GM18861 (cell line): ENCODE data around the gene TCF15.

Source experiments
- ATAC-seq: cut with Tn5 transposase; IDR thresholded peaks from one replicate; pipeline ENCODE4 v1.9.1; 2021; ENCODE audit not compliant: unreplicated experiment

The TCF15 gene

DNA sequence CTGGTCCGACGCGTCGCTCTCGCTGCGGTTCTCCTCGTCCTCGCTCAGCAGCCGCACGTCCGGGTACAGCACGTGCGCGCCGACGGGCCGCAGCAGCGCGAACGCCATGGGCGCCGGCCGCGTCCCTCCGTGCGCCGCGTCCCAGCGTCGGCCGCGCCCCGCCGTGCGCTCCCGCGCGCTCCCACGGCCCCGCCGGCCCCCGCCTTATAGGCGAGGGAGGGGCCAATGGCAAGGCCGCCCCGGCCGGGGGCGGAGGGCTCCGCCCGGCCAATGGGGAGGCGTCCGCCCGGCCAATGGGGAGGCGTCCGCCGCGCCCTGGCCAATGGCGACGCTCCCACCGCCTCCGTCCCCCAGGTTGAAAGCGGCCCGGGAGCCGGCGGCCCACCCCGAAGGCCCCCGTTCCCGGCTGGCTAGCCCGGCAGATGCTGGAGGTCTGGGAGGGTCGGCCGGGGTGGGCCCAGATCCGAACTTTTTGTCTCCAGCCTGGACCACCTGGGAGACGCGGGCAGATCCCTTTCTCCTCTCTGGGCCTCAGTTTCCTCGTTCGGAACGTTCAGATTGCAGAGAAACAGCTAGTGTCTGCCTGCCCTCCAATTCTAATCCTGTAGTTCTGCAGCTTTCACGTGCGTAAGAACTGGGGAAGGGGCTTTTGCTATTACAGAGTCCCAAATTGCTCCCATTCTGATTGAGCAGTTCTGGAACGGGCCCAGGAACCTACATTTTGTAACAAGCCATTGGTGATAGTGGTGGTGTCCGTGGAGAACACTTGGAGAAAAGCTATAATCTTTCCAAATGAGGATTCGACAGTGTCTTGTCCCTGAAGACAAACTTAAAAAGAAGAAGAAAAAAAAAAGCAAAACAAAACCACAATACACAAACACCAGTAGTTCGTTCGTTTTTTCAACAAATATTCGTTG lies at the start of gene TCF15:
TSS of gene TCF15 (minus strand) at position 180 of the 917 bp plus-strand sequence. CDS start at position 108, 72 bp downstream.
- no peak for ATAC-seq

DNA sequence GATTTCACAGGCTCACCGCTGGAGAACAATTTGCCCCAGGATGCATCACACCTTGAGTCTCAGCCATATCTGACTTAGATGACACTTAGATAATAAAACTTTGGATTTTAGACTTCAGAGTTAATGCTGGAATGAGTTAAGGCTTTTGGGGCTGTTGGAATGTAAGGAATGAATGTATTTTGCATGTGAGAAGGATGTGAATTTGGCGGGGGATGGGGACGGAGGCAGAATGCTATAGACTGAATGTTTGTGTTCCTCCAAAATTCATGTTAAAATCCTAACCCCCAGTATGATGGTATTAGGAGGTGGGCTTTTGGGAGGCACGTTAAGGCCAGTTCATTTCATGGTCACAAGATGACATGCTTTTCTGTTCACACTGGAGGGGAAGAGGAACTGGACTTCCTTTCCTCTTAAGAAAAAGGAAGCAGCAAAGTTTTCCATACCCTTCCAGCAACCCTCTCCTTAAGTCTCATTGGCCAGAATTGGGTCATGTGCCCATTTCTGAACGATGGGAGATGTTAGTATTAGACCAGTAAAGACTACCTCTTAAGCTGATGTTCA lies 48.7 kb upstream of the TCF15 start:
- no peak for ATAC-seq

GRCh38 chr20:658202-658601 lies 48.1 kb upstream of the TCF15 start:
- no peak for ATAC-seq

GRCh38 chr20:655726-656624 lies 45.9 kb upstream of the TCF15 start:
- ATAC-seq = no peak

DNA sequence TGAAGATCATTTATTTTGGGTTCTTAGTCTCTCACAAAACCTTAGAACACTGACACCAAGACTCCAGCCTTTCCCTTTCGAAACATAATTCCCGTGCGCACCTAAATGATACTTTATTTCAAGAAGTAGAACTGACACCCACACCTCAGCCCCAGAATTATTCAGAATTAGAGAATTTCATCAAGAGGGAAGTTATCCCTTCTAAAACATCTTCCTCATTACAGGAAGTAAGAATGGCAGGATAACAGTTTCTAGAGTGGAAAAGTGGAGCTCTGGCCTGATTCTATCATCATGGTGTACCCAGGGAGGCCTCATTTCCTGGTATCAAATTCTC lies 44.3 kb upstream of the TCF15 start:
- ATAC-seq = no peak

DNA sequence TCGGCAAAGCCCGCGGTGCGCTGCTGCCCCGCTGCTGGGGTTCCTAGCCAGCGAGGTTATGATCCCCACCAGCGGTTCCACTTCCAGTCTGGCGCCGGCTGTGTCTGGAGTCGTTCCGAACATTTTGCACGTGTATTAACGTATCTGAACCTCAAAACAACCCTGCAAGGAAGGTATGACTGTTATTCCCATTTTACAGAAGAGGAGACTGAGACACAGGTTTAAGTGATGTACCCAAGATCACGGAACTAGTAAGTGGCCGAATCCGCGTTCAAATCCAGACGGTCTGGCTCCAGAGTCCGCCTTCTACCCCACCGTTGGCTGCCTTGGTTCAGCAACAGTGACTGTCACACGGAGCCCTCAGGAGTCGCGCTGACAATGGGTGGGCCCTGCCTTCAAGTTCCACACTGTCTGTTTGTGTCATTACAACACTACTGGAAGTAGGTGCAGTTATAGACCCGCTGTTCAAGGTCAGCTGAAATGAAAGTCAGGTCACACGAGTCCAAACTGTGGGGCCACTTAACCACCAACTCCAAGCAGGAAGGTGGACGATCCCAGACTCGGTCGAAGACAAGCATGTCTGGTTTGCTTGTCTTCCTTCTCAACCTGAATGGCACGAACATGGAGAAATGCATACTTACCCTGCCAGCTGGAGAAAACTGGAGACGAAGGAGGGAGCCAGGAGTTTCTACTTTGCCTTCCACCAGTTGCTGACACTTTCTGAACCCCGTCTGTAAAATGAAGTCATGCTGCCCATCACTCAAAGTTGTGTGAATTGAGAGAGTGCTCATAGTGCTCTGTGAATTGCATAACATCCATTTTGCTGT lies 43.7 kb upstream of the TCF15 start:
- ATAC-seq = no peak

DNA sequence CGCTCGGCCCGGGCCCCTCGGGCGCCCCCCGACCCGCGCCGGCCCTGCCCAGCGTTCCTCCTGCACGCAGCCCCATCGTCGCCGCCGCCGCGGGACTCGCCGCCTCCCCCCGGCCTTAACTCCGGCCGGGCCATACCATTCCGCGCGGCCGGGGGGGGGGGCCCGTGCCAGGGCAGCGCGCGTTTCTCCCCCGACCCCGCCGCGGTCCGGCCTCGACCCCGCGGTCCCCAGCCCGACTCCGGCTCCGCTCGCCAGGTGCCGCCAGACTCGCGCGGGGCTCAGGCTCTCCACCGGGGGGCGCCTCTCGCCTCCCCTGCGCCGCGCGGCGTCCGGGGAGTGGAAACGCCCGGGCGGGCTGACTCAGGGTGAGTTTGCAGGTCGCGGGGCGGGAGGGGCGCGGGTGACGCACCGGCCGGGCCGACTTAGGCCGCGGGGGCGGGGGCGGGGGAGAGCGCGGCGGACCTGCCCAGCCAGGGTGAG lies 43.0 kb upstream of the TCF15 start, which contains the start of gene SRXN1:
TSS of gene SRXN1 (minus strand) at position 91 of the 480 bp plus-strand sequence. CDS start at position 76, 15 bp downstream.
- ATAC-seq = peak; percentile 78

- ATAC-seq = no peak
These were observed 42.6 kb upstream of the TCF15 start for GRCh38 chr20:652615-653109.

- no peak for ATAC-seq
These were observed 41.9 kb upstream of the TCF15 start for GRCh38 chr20:651713-652614.

GRCh38 chr20:650954-651353 lies 40.8 kb upstream of the TCF15 start:
- ATAC-seq = no peak

GRCh38 chr20:650281-650680 lies 40.2 kb upstream of the TCF15 start:
- no peak for ATAC-seq

DNA sequence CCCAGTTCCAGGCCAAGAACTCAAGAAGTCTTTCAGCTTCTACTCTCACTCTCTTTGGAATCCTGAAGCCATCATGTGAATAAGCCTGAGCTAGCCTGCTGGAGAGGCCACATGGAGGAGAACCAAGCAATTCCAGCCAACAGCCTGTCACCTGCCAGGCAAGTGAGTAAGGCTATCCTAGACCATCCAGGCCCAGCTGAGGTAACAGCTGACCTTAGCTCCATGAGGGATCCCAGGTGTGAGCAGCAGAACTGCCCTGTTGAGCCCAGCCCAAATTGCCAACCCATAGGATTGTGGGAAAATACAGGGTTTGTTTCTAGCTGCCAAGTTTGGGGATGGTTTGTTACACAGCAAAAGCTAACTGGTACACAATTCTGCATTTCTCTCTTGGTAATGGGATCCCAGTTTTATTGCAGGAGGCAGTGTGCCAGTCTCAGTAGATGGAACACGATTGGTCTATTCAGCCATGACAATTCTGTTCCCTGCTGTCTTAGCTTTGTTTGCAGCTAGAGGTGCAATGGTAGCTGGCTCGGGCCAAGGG lies 37.4 kb upstream of the TCF15 start:
- ATAC-seq = no peak

DNA sequence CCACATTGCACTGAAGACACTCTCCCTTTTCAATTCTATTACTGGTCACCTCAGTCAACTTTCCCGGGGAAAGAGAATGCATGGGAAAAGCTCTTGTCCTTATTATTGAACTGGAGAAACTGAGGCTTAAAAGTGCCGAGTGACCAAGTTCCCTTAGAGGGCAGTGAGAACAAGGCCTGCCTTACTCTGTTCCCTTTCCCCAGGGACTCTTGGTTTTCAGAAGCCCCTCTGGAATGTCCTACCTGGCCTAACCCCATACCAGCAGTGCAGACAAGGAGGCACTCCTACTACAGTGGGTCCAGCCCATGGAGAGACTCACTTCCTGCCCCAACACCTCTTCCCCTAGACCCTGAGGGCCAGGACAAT lies 36.7 kb upstream of the TCF15 start:
- ATAC-seq = no peak

DNA sequence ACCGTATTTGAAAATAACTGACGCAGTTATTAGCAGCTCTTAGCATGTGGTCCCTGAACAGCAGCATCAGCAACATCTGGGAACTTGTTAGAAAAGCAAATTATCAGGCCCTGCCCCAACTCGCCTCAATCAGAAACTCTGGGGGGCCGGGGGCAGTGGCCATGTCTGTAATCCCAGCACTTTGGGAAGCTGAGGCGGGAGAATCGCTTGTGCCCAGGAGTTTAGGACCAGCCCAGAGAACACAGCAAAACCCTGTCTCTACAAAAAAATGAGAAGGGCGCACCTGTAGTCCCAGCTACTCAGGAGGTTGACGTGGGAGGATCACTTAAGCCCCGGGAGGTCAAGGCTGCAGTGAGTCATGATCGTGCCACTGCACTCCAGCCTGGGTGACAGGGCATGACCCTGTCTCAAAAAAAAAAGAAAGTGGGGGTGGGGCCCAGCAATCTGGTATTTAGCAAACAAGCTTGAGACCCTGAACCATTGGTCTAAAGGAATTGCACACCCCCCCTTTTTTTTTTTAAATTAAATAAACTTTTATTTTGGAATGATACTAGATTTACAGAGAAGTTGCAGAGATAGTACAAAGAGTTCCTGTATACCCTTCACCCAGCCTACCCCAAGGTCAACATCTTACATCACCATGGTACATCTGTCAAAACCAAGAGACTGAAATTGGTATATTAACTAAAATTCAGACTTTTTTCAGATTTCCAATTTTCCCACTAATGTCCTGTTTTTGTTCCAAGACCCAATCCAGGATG lies 36.2 kb upstream of the TCF15 start:
- ATAC-seq = no peak

DNA sequence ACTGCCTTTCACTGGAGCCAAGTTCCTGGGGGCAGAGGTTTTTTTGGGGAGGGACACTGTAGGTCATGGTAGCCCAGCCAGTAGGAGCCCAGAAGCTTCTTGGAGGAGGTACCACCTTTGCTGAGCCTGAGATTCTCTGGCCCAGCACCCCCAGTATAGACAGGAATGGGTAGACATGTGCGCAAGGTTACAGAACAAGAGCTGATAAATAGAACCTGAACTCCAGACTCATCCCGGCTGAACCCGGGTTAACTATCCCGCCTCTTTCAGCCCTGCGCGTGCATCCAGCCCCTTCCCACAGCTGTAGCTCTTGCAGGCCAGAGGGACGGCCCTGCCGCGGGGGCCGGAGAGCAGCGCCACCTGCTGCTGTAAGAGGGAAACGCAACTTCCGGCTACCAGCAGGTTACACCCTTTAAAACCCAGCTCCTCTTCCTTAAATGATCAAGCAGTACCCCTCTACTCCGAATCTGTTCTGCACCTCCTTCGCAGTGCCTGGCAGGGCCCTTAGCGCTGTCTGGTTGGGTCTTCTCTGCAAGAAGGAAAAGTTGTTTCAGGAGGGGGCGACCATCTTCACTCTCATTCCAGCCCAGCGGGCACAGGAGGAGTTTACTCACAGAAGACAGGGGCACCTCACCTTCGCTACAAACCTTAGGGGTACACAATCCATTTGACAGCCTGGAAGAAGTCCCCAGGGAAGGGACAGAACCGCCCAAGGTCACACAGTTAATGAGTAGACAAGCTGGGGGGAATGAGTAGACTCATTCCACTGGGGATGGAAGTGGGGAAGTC lies 35.4 kb upstream of the TCF15 start:
- ATAC-seq = peak; percentile 74

GRCh38 chr20:644692-645317 lies 34.7 kb upstream of the TCF15 start:
- no peak for ATAC-seq
